HuH-7.5 (cell line): ENCODE data around the gene PRR33.

ENCODE experiments used
- DNase-seq: peaks from one replicate; pipeline ENCODE4 v3.0.0; 2011; ENCODE audit warnings: low spot score

PRR33 gene

DNA sequence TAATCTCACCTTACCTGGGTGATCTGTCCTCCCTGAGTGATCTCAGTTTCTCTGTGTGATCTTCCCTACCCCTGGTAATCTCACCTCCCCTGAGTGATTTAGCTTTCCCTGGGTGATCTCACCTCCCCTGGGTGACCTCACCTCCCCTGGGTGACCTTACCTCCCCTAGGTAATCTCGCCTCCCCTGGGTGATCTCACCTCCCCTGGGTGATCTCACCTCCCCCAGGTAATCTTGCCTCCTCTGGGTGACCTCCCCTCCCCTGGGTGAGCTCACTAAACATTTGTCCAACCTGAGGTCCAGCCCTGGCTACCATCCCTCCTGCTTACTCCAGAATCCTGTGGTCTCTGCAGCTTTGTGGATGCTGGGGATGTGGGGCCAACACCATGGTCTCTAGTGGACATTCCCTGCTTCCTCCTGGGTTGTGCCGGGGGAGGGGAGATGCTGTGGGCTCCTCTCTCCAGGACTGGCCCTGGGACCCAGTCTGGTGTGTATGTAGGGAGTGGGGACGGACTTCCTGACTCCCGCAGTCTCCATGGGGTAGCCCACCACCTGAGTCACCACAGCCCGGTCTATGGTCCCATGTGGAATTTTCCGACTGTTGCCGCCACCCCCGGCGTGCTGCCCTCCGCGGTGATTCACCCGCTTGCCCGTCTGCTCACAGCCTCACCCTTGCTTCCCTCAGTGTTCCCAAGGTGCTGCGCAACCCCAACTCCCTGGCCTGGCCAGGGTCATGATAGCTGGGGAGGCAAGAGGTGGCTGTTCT is 28.9 kb downstream of the PRR33 start:
- no peak for DNase-seq

DNA sequence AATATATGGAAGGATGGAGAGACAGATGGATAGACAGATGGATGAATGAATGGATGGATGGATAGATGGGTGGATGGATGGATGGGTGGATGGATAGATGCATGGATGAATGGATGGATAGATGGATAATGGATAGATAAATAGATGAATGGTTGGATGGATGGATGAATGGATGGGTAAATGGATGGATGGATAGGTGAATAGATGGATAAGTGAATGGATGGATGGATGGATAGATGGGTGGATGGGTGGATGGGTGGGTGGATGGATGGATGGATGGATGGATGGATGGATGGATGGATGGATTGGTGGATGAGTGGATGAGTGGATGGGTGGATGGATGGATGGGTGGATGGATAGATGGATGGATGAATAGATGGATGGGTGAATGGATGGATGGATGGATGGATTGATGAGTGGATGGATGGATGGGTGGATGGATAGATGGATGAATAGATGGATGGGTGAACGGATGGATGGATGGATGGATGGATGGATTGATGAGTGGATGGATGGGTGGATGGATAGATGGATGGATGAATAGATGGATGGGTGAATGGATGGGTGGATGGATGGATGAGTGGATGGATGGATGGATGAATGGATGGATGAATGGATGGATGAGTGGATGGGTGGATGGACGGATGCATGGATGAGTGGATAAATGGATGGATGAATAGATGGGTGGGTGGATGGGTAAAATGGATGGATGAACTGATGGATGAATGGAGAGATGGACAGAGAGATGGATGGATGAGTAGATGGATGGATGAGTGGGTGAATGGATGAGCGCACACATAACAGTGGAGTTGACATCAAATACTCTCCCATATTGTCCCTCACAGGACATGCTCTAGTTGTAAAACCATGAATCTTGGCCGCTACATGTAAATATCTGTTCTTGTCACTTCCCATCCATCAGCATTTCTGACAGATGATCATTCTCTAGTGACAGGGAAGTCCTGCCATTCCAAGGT is 30.0 kb downstream of the PRR33 start:
- DNase-seq: no peak

DNA sequence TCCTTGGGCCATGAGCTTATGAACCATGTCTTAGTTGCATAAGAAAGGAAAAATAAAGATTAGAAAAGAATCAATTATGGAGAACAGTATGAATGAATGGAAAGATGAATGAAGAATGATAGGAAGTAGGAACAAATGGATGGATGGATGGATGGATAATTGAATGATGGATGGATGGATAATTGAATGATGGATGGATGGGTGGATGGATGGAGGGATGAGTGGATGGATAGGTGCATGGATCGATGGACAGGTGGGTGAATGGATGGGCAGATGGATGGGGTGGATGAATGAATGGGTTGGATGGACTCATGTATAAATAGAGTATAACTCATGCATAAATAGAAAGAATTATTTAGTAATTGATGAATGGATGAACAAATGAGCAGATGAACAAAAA is 31.6 kb downstream of the PRR33 start:
- DNase-seq: no peak

DNA sequence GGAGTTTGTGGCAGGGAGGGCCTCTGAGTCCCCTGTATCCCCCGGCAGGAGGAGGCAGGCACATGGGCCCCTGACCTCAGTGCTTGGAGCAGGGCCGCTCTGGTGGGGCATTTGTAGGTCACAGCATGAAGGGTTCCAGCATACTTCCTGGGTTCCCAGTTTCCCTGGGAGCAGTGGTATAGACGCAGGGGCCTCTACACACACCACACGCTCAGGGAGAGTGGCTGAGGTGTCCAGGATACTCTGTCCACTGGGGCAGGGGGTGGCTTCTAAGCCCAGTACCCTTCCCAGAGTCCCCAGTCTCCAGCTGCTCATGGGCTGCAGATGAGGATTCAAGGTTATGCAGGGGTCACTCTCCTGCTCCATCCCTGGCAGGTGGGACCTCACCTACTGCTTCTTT is 32.7 kb downstream of the PRR33 start:
- DNase-seq: no peak

DNA sequence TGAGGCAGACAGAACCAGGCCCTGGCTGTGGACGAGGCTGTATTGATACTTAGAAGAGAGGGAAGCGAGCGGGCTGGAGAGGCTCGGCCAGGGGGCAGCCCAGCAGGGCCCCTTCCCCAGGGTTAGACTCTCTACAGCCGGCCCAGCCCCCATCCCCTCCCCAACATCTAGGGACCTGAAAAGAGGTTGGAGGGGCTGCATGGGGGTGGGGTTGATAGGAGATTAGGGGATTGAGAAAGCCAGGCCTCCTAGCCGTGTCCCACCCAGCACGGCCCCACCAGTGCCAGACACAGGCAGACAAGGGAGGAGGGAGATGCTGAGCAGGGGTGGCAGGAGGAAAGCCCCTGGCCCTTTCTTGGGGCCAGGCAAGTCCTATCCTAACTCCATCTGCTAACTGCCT is 33.1 kb downstream of the PRR33 start:
- no peak for DNase-seq

DNA sequence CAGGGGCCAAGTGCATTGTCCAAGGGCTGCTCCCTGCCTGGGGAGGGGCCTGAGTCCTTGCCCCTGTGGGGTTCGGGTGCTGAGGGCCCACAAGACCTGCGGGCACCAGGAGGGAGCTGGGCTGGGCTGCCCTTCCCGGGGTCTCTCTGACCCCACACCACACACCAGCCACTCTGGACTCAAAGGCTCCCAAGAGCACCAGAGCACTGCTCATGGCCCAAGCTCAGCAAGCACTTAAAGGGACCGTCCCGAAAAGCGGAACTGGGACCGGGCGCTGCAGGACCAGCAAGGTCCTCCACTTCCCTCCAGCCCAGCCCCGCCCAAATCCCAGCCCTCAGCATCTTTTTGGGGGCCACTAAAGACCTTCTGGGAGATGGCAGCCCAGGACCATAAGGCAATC is 33.5 kb downstream of the PRR33 start:
- DNase-seq: no peak

DNA sequence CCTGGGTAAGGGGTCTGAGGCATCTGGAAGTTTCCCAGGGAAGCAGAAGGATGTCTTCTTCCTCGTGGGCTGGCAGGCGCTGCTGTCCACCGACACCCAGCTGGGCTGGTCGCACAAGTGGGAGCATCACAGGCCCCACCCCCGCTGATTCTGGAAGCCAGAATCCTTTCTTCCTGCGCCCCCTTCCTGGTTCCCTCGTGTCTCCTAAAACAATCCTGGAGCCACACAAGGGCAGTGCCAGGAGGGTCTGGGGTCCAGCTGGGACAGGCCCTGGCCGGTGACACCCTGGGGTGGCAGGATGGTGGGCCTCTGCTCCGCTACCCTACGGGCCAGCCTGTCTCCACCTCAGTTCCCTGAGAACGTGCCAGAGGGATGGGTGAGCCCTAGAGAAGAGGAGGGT is 34.6 kb downstream of the PRR33 start:
- DNase-seq: no peak

DNA sequence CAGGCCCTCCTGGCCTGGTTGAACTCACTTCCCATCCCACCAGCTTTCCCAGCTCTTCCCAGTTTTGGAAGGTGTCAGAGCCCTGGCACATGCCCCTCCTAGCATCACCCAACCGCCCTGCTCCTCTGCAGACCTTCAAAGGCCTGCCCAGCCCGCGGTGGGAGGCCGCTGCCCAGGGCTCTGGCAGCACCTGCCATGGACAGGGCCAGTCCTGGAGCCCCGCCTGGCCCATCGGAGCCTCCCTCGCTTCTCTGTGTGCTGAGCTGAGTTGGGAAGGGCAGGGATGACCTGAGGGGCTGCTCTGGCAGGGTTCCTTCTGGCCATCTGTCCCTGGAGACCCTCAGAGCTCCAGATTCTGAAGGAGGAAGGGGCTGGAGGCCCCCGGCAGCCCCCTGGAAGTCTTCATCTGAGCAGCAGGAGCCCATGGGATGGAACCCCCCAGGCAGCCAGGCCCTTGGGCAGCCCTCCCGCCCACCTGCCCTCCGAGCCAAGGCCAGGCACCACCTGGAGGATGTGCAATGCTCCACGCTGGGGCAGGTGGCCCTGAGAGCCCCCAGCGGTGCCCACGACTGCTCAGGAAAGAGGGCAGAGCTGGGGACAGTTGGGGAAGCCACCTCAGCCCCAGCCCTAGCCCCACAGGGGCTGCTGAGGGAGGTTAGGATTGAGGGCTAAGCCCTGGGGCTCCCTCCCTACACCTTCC is 35.2 kb downstream of the PRR33 start:
- DNase-seq: no peak

DNA sequence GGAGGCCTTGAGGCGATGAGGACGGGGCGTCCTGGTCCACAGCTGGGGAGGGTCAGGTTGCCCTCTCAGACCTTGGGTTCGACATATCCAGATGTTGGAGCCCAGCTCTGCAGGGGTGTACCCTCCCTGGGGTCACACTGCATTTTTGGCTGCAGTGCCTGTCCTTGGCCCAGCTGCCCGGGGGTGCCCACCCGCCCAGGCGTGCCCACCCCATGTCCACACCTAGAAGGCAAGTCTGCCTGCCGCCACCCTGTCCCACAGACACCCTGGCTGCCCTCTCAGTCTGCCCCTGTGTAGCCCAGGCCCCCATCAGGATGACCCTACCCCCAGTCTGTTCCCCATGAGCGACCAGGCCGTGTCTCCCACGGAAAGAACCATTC is 35.8 kb downstream of the PRR33 start:
- no peak for DNase-seq

DNA sequence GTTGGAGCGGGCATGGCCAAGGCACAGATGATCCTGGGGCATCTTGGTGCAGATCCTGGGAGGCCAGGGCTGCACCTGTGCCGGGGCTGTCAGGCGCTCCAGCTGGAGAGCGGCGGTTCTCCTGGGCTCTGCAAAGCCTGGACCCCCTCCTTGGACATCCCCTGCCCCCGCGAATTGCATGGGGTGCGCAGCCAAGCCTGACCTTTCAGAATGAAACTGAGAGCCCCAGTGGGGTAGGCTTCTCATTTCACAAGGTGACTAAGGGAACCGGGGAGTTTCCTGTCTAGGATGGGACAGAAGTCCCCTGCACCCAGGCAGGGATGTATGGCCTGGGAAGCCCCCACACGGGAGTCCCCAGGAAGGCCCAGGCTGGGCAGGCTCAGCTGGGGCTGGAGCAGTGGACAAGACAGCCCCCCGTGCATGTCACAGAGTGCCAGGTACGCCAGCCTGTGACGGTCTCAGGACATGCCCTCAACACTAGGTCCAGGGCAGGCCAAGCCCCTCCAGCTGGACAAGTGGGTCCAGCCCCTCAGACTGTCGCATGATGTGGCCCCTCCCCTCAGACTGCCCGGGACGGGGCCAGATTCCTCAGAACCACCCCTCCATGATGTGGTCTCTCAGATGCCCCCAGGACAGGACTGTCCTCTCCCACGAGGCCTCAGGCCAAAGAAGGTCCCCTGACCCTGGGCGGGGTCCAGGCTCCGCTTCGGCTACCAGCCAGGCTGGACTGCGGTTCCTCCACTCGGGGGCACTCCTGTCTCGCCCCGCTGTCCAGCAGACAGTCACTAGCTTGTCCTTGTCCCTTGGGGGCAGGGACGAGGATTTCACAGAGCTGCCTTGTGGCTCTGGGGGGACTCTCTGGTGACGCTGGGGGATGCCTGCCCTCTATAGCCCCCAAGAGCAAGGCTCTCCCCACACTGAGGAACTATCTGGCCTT is 36.5 kb downstream of the PRR33 start:
- no peak for DNase-seq

DNA sequence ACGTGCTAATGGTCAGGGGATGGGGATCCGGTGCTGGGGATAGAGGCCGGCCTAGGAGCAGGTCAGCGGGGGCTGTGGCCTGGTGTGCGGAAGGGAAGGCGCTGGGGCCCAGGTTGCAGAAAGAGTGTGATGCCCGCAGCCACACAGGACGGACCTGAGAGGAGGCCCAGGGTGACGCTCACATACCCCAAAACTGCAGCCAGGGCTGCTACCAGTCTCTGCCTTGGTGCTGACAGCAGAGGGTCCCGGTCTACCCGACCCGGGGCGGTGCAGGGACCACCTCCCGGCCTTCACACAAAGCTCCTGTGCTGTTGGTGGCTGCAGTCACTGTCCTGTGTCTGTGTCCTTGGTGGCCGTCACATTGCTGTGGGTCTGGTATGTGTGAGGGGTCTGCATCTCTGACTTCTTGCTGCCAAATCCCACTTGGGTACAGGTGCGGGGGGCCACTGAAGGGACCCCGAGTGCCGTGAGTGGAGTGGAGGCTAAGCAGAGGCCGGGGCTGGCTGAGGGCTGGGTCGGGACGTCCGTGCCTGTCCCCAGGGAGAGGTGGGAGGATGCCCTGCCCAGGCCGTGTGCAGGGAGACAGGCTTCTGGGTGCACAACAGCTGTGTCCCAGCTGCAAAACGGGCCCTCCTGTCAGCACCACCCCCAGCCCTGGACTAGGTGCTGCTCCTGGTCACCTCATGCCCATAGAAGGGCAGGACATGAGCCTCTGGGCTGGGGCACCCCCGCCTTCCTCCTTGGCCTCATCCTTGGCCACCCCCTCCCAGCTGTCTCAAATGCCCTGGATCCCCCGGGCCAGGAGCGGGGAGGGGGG is 37.4 kb downstream of the PRR33 start:
- no peak for DNase-seq

DNA sequence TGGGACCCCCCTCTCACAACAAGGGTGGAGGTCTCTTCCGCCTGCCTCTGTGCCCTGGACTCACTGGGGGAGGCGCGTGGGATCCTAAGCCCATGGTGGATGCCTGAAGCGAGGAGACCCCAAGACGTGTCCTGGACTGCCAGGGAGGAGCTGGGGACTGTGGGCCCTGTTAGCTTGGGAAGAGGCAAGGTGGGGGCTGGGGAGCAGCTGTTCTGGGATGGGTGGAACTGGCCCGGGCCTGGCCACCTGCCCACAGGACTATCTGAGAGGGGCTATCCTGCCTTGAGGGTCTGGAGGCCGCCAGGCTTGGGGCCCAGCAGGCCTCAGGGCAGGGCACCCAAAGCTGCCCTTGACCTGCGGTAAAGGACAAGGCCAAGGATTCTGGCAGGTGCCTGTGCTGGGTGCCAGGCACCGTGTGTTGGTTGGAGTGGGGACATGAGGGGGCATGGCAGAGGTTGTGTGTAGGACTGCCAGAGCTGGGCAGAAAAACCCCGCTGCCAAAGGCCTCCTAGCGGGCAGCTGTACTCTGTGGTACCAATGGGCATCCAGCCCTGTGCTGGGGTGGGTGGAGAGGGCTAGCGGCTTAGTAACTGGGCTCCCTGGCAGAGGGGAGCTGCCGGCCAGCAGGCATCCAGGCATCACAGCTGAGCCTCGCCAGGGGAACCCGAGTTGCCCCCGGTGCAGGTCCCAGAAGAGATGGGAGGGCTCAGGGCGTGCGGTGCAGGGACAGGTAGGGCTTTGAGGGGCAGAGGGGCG is 38.1 kb downstream of the PRR33 start:
- no peak for DNase-seq

DNA sequence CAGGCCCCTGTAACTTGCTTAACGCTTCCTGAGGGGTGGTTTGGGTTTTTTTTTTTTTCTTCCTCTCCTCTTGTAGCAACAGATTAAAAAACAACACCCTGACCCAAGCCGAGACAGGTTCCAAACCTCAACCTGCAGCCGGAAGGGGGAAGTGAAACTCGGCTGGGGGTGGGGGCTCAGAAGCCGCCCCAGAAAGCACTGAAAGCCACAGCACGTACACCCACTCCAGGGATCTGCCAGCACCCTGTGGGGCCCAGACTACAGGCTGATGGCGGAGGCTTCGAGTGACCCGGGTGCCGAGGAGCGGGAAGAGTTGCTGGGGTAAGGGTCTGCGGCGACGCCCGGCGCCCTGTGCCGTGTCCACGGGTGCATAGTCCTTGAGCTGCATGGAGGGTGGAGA is 38.8 kb downstream of the PRR33 start, which contains the start of gene LSP1:
Gene LSP1 (plus strand): TSS at position 208 of the 400 bp plus-strand sequence. CDS start 61 bp downstream, at position 269.
- DNase-seq: no peak

DNA sequence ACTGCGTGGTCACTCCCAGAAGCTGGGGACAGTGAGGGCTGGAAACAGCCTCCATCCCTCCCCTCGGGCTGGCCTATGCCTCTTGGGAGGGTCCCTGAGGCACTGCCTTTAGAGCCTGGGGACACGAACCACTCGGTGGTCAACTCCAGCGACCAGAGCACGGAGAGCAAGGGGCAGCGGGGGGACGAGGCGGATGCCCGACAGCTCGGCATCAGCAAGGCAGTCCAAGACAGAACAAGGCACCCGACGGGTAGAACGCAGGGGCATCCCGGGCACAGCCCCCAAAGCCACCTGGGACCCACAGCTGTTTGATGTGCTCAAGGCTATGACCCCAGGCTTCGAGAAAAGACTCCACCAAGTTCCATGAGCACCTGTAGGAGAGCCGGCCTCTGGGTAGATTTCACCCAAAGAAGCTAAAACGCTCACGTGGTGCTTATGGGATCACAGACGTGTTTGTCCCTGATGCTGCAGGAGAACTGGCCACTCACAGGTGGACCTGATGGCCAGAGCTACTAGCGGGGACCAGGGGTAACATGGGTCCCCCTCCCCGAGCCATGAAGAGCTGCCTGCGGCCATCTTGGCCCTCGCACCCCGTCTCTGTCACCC is 39.3 kb downstream of the PRR33 start:
- DNase-seq: no peak

DNA sequence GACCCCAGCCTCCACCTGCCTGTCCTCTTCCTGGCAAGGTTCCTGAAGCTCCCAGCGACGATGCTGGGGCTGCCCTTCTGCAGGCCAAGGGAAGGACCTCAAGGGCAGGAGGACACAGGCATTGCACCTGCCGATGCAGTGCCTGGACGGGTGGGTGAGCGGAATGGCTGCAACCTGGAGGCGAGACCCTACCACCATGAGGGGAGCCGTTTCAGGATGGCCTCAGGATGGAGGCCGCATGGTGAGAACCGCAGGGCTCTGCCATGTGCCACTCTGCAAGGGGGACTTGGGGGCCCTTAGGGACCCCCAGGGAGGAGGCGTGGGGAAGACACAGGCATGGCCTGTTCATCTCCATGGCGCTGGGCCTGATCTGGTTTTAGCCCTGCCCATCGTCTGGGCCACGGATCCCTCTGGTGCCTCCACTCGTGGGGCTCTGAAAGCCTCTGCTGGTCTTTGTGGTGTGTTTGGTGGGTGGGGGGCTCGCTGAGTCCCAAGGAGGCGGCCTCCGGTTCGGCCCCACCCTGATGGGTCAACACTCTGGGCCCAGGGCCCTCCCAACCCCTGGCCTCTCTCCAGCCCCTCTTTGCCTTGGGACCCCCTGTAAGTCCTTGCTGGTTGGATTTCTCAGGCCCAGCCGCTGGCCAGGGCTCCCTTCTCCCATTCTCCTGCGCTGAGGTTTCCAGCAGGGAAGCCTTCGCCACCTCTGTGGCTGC is 40.1 kb downstream of the PRR33 start:
- DNase-seq: no peak

DNA sequence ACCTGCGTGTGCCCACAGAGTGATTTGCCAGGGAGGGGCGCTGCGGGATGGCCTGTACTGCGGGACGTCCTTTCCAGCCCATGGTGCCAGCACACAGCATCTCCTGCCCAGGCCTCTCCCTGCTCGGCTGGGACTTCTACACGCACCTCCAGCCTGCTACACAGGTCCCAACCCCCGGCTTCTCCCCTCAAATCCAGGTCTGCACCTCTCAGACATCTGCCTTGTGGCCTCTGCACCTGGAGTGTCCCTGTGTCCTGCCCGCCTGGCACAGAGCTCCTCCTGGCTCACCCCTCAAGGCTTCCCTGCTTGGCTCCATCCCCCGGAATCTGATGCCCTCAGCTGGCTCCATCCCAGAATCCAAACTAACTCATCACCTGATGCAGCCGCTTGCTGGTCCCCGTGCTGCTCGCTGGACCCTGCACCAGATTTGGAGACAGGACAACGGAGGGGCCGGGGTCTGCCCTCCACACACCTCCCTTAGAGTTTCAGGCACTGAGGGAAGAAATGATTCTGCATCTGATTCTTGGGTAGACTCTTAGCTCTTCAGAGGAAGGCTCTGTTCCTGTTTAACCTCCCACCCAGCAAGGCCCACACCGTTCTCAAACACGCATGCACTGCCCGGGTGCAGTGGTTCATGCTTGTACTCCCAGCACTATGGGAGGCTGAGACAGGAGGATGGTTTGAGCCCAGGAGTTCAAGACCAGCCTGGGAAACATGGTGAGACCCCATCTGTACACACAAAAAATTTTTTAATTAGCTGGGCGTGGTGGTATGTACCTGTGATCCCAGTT is 42.9 kb downstream of the PRR33 start:
- no peak for DNase-seq

DNA sequence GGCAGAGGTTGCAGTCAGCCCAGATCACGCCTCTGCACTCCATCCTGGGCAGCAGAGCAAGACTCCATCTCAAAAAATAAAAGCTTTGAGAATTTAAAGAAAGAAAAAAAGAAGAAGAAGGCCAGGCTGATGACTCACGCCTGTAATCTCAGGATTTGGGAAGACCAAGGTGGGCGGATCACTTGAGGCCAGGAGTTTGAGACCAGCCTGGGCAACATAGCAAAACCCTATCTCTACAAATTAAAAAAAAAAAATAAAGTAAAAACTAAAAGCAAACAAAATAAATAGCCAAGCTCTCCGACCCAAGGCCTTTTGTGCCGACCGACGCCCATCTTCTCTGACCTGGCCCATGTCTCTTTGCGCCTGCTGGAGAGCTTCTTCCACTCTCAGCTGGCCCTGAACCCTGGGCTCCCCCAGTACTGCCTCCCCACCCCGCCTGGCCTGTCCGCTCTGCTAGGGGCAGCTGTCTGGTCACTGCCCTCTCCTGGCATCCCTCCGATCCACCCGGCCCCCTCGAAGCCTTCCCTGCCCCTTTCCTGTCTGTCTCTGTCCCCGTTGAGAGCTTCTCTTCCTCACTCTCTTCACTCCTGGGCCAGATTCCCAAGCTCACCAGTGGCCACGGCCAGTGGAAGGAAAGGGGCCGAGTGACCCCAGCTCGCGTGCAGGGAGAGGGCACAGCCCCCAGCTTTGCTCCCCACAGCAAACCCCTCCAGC is 43.6 kb downstream of the PRR33 start:
- DNase-seq: no peak
